MCF 10A (cell line): Measurements from ENCODE around the gene ANKMY1. TPM values are rescaled to one million over a fixed set of nuclear protein-coding genes. Genes with fewer than 3 reads are reported as not detected.
A peak's percentile ranks its signal among the peaks of the same experiment; 100 is the strongest.

Experiments
- BruUV-seq: library from RNA; stranded (reverse); fragments of 400-500 nt; replicated peaks from 2 replicates; lab custom pipeline; 2021; lab: Mats Ljungman, UMichigan
- CTCF ChIA-PET: fragments of 300-600 bp; sonication (Branson Sonifier 250); formaldehyde crosslinking; extraction: SDS; loops from one replicate; lab custom pipeline; 2021; ENCODE audit warnings: antibody characterized with exemption, inconsistent platforms; lab: Yijun Ruan, JAX
- POLR2A ChIA-PET: fragments of 300-600, 350-650 bp; sonication (Branson Sonifier 250); formaldehyde crosslinking; extraction: SDS; loops from one replicate; lab custom pipeline; 2020; ENCODE audit warnings: antibody characterized with exemption, inconsistent platforms; lab: Yijun Ruan, JAX
- DNase-seq: peaks from one replicate; pipeline ENCODE4 v3.0.0-alpha.2; 2018; ENCODE audit not compliant: unreplicated experiment
- H3K27ac Mint-ChIP-seq: one replicate; pipeline ENCODE4 v1.8.0; 2022; ENCODE audit warnings: mild to moderate bottlenecking, low read depth, mixed read lengths; ENCODE audit not compliant: unreplicated experiment
- H3K27me3 Mint-ChIP-seq: one replicate; pipeline ENCODE4 v1.8.0; 2022; ENCODE audit warnings: mixed read lengths; ENCODE audit not compliant: insufficient read depth, unreplicated experiment
- H3K36me3 Mint-ChIP-seq: one replicate; pipeline ENCODE4 v1.8.0; 2022; ENCODE audit warnings: mild to moderate bottlenecking, moderate library complexity, mixed read lengths; ENCODE audit not compliant: insufficient read depth, unreplicated experiment
- H3K4me1 Mint-ChIP-seq: one replicate; pipeline ENCODE4 v1.8.0; 2022; ENCODE audit warnings: mixed read lengths; ENCODE audit not compliant: insufficient read depth, unreplicated experiment
- H3K4me3 Mint-ChIP-seq: one replicate; pipeline ENCODE4 v1.8.0; 2022; ENCODE audit warnings: mild to moderate bottlenecking, moderate library complexity, mixed read lengths; ENCODE audit not compliant: unreplicated experiment
- H3K9me3 Mint-ChIP-seq: one replicate; pipeline ENCODE4 v1.8.0; 2022; ENCODE audit warnings: mixed read lengths; ENCODE audit not compliant: unreplicated experiment
- CTCF ChIP-seq: fragments of 200-600 bp; IDR thresholded peaks from one replicate; pipeline ENCODE4 v1.8.0; 2022; ENCODE audit warnings: antibody characterized with exemption, mild to moderate bottlenecking; ENCODE audit not compliant: unreplicated experiment
- intact Hi-C: fragments of 100-400 bp; cut with micrococcal nuclease; formaldehyde crosslinking; loops from 2 replicates; pipeline ENCODE4 v1.14.1; 2022
- total RNA-seq: library from RNA; stranded (reverse); gene quantifications from 2 replicates; pipeline ENCODE4 v1.2.3, GENCODE V29; 2022

ANKMY1 gene
- total RNA-seq, 1 experiment from 2014 or later = 22.2 TPM

- peaks cover 15% of the 10 kb centered on the region for H3K36me3 Mint-ChIP-seq
- H3K27me3 Mint-ChIP-seq = no peaks in the 10 kb centered on the region
- no TSS peak for BruUV-seq
- intact Hi-C loops = no loop called here
- CTCF ChIA-PET = interaction anchor here (0.6 to 0.7 kb wide), 2 partner anchors 369 to 1110 kb away, joined by 3 read pairs; no protein-coding TSS in a partner anchor
- H3K27ac Mint-ChIP-seq = no peak overlapping the region
- no peaks in the 10 kb centered on the region for H3K9me3 Mint-ChIP-seq
- H3K4me1 Mint-ChIP-seq = peaks cover 16% of the 10 kb centered on the region
- no peak overlapping the region for H3K4me3 Mint-ChIP-seq
- POLR2A ChIA-PET = interaction anchor here (0.7 kb wide), 2 partner anchors 11 to 21 kb away, joined by 3 to 4 read pairs; no protein-coding TSS in a partner anchor
- no peak for TF ChIP-seq CTCF
- DNase-seq = no peak
Measured at GRCh38 chr2:240590681-240591111, 32.9 kb upstream of the ANKMY1 start.

- intact Hi-C loops = no loop called here
- no peak for TF ChIP-seq CTCF
- H3K9me3 Mint-ChIP-seq = no peaks in the 10 kb centered on the region
- no peak overlapping the region for H3K27ac Mint-ChIP-seq
- BruUV-seq = no TSS peak
- H3K27me3 Mint-ChIP-seq = no peaks in the 10 kb centered on the region
- peaks cover 16% of the 10 kb centered on the region for H3K4me1 Mint-ChIP-seq
- POLR2A ChIA-PET = interaction anchor here (0.7 to 8.0 kb wide), 2 partner anchors 21 to 27 kb away, joined by 3 to 275 read pairs; partner anchors contain the start of genes ANKMY1 and DUSP28
- DNase-seq = no peak
- H3K36me3 Mint-ChIP-seq = peaks cover 15% of the 10 kb centered on the region
- CTCF ChIA-PET = interaction anchor here (0.7 to 1.2 kb wide), 2 partner anchors 10 to 1097 kb away, joined by 4 to 10 read pairs; partner anchors contain the start of gene DTYMK
- no peak overlapping the region for H3K4me3 Mint-ChIP-seq
Measured at GRCh38 chr2:240589850-240590525, 32.2 kb upstream of the ANKMY1 start.

- Mint-ChIP-seq H3K27ac (no peak overlapping the region), H3K4me1 (peaks cover 21% of the 10 kb centered on the region), H3K27me3 (no peaks in the 10 kb centered on the region), H3K36me3 (peaks cover 15% of the 10 kb centered on the region), H3K4me3 (no peak overlapping the region), H3K9me3 (no peaks in the 10 kb centered on the region)
- intact Hi-C loops = no loop called here
- DNase-seq = no peak
- POLR2A ChIA-PET = interaction anchor here (1.1 to 8.0 kb wide), 3 partner anchors 9 to 27 kb away, joined by 3 to 275 read pairs (median 5); partner anchors contain the start of genes ANKMY1 and DUSP28
- BruUV-seq = no TSS peak
- CTCF ChIA-PET = interaction anchor here (1.2 to 4.3 kb wide), 2 partner anchors 10 to 23 kb away, joined by 10 to 28 read pairs; no protein-coding TSS in a partner anchor
- no peak for TF ChIP-seq CTCF
Measured at GRCh38 chr2:240589375-240589774, 31.6 kb upstream of the ANKMY1 start.

GRCh38 chr2:240588669-240589068 is 30.9 kb upstream of the ANKMY1 start:
- TF ChIP-seq CTCF = no peak
- intact Hi-C loops = no loop called here
- POLR2A ChIA-PET = interaction anchor here (1.1 to 8.0 kb wide), 3 partner anchors 8 to 26 kb away, joined by 3 to 275 read pairs (median 5); partner anchors contain the start of genes ANKMY1 and DUSP28
- Mint-ChIP-seq H3K27ac (peak overlapping the region; percentile 49), H3K27me3 (no peaks in the 10 kb centered on the region), H3K4me1 (peaks cover 21% of the 10 kb centered on the region), H3K4me3 (no peak overlapping the region), H3K9me3 (no peaks in the 10 kb centered on the region), H3K36me3 (peaks cover 15% of the 10 kb centered on the region)
- no peak for DNase-seq
- no TSS peak for BruUV-seq
- CTCF ChIA-PET = interaction anchor here (0.6 to 4.3 kb wide), 6 partner anchors 9 to 447 kb away, joined by 3 to 28 read pairs (median 7); no protein-coding TSS in a partner anchor
